HG02981 (cell line): ENCODE data around the gene RUFY2.

ENCODE experiments used
- ATAC-seq: cut with Tn5 transposase; IDR thresholded peaks from one replicate; pipeline ENCODE4 v1.9.1; 2021; ENCODE audit warnings: mild to moderate bottlenecking, moderate library complexity; ENCODE audit not compliant: unreplicated experiment

Gene RUFY2

GRCh38 chr10:68364101-68364886 is 42.8 kb downstream of the RUFY2 start:
- no peak for ATAC-seq

- no peak for ATAC-seq
Observed at GRCh38 chr10:68362590-68362989, 44.5 kb downstream of the RUFY2 start.

- no peak for ATAC-seq
Observed at GRCh38 chr10:68359189-68359588, 47.9 kb downstream of the RUFY2 start.

GRCh38 chr10:68353537-68353936 is 53.5 kb downstream of the RUFY2 start:
- ATAC-seq: no peak

GRCh38 chr10:68348265-68348741 is 58.8 kb downstream of the RUFY2 start:
- ATAC-seq: no peak

GRCh38 chr10:68346774-68347173 is 60.3 kb downstream of the RUFY2 start:
- no peak for ATAC-seq

- no peak for ATAC-seq
Observed at GRCh38 chr10:68345621-68346020, 61.5 kb downstream of the RUFY2 start.

- ATAC-seq: no peak
Observed at GRCh38 chr10:68342909-68343516, 64.1 kb downstream of the RUFY2 start.

GRCh38 chr10:68340358-68341080 is 66.6 kb downstream of the RUFY2 start:
- ATAC-seq: no peak

- ATAC-seq: no peak
Observed at GRCh38 chr10:68336754-68337351, 70.2 kb downstream of the RUFY2 start.

GRCh38 chr10:68334672-68335467 is 72.2 kb downstream of the RUFY2 start:
- no peak for ATAC-seq

- no peak for ATAC-seq
Observed at GRCh38 chr10:68333440-68334431, 73.3 kb downstream of the RUFY2 start.

GRCh38 chr10:68333058-68333395 is 74.0 kb downstream of the RUFY2 start:
- ATAC-seq: no peak

- ATAC-seq: peak; percentile 14
Observed at GRCh38 chr10:68332259-68333057, 74.6 kb downstream of the RUFY2 start, which contains the start of gene PBLD. Gene PBLD (minus strand): TSS chr10:68332928. CDS start chr10:68306844, 26,084 bp downstream.

GRCh38 chr10:68331455-68332258 is 75.4 kb downstream of the RUFY2 start, which contains the start of gene HNRNPH3:
Gene HNRNPH3 (plus strand): TSS chr10:68332064. CDS start chr10:68337222, 5,158 bp downstream.
- peak; percentile 79 for ATAC-seq

GRCh38 chr10:68330852-68331454 is 76.1 kb downstream of the RUFY2 start:
- no peak for ATAC-seq

GRCh38 chr10:68329506-68329861 is 77.6 kb downstream of the RUFY2 start:
- ATAC-seq: no peak
